ENCODE data around the gene DOK7. TPM values are rescaled to one million over a fixed set of nuclear protein-coding genes. Genes with fewer than 3 reads are reported as not detected.

Gene DOK7
- total and polyA plus RNA-seq, 2 donors (not counting 3 experiments of a cell fraction or from before 2014, with no cell fraction given) = not detected

DNA sequence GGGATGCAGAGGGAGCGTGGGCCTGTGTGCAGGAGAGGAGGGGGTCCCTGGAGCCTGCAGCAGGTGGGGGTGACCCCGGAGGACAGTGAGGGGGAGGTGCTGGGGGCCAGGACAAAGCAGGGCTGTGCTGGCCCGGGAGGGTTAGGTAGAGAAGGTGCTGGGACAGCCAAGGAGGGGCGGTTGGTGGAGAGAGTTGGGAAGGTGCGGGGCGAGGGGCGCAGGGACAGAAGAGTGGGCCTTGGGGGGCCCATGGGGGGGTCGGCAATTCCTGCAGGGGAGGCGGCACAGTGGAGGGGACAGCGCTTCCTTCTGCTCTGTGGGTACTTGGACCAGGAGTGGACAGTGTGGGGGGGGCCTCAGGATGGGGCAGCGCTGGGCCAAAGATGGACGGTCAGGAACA is 36.6 kb downstream of the DOK7 start:
- Histone ChIP-seq H3K36me3 (ENCODE audit: control insufficient read depth in 2 of 2, extremely low read depth in 1 of 2, insufficient read depth in 2 of 2, low read length in 2 of 2) (no peaks in the 10 kb centered on the region), H3K4me1 (ENCODE audit: control insufficient read depth, extremely low read depth, insufficient read depth, low read length) (no peaks in the 10 kb centered on the region), H3K9me3 (replicated peaks; ENCODE audit: control insufficient read depth, insufficient read depth, low read length) (no peaks in the 10 kb centered on the region), H3K27me3 (ENCODE audit: control insufficient read depth in 2 of 2, insufficient read depth in 2 of 2, low read length in 2 of 2) (no peaks in the 10 kb centered on the region), H3K9ac (replicated peaks; ENCODE audit: extremely low read depth, insufficient read depth, low read length) (no peak overlapping the region), H4K20me1 (replicated peaks; ENCODE audit: control insufficient read depth, extremely low read depth, insufficient read depth, low read length) (no peaks in the 10 kb centered on the region), H3K9me1 (replicated peaks; ENCODE audit: control insufficient read depth, extremely low read depth, insufficient read depth, low read length) (no peaks in the 10 kb centered on the region), H3K79me2 (ENCODE audit: control insufficient read depth, insufficient read depth, low read length) (no peaks in the 10 kb centered on the region), H3K4me3 (replicated peaks in 1 of 3; ENCODE audit: insufficient read depth in 1 of 3, low read depth in 1 of 3, low read length in 3 of 3) (no peak overlapping the region), H3K4me2 (ENCODE audit: insufficient read depth, low read length) (no peak overlapping the region), H3K27ac (ENCODE audit: insufficient read depth, low read depth, low read length) (no peak overlapping the region), H2AFZ (ENCODE audit: low read depth, low read length) (no peak overlapping the region)
- TF ChIP-seq, protein P1, sequence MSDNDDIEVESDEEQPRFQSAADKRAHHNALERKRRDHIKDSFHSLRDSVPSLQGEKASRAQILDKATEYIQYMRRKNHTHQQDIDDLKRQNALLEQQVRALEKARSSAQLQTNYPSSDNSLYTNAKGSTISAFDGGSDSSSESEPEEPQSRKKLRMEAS (IDR thresholded peaks at IDR 0.05; ENCODE audit: insufficient read depth, insufficient read length) = no peak
- TF ChIP-seq POLR2A (IDR thresholded peaks at IDR 0.05; ENCODE audit: low read depth, low read length) (no peak), FOS (IDR thresholded peaks at IDR 0.05; ENCODE audit: borderline replicate concordance, insufficient read depth, low read length) (no peak), JUN (IDR thresholded peaks at IDR 0.05; ENCODE audit: borderline replicate concordance, insufficient read depth, insufficient read length, low read depth) (no peak), EZH2 (IDR thresholded peaks at IDR 0.05; ENCODE audit: borderline replicate concordance, low read depth, low read length, severe bottlenecking) (no peak), POLR2AphosphoS5 (IDR thresholded peaks at IDR 0.05; ENCODE audit: insufficient read depth, low read depth, low read length) (no peak), MYC (IDR thresholded peaks at IDR 0.05; ENCODE audit: low read depth, low read length) (no peak)
- TF ChIP-seq, protein P2, sequence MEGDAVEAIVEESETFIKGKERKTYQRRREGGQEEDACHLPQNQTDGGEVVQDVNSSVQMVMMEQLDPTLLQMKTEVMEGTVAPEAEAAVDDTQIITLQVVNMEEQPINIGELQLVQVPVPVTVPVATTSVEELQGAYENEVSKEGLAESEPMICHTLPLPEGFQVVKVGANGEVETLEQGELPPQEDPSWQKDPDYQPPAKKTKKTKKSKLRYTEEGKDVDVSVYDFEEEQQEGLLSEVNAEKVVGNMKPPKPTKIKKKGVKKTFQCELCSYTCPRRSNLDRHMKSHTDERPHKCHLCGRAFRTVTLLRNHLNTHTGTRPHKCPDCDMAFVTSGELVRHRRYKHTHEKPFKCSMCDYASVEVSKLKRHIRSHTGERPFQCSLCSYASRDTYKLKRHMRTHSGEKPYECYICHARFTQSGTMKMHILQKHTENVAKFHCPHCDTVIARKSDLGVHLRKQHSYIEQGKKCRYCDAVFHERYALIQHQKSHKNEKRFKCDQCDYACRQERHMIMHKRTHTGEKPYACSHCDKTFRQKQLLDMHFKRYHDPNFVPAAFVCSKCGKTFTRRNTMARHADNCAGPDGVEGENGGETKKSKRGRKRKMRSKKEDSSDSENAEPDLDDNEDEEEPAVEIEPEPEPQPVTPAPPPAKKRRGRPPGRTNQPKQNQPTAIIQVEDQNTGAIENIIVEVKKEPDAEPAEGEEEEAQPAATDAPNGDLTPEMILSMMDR (IDR thresholded peaks at IDR 0.05; ENCODE audit: extremely low read depth in 1 of 2, insufficient read depth in 1 of 2, low read depth in 1 of 2, low read length in 2 of 2) = no peak
- dilution Hi-C loops (cut with MboI; ENCODE audit: extremely low pct_ligation_motif_present, low sequenced_read_pairs) = no loop called here
- no TSS peak for BruUV-seq (replicated peaks)
- no peak for FAIRE-seq
- intact Hi-C loops (cut with micrococcal nuclease) = no loop called here
- ChIA-PET POLR2A (no interaction called here), CTCF (no interaction called here)
- DNase-seq (ENCODE audit: low read depth, low spot score) = no peak

Data from endothelial cell of umbilical vein (primary cell).